IPS-18c (cell line): Measurements from ENCODE around the gene PKIG.

ENCODE experiments used
- H3K4me3 ChIP-seq: 2 replicates; pipeline ENCODE4 v1.7.0; 2013; ENCODE audit warnings: low read depth, mild to moderate bottlenecking, low read length, moderate library complexity; ENCODE audit not compliant: insufficient read depth
- H3K9me3 ChIP-seq: one replicate; pipeline ENCODE4 v1.6.1; 2013; ENCODE audit warnings: mild to moderate bottlenecking, low read length, moderate library complexity; ENCODE audit not compliant: control insufficient read depth, insufficient read depth

The PKIG gene

DNA sequence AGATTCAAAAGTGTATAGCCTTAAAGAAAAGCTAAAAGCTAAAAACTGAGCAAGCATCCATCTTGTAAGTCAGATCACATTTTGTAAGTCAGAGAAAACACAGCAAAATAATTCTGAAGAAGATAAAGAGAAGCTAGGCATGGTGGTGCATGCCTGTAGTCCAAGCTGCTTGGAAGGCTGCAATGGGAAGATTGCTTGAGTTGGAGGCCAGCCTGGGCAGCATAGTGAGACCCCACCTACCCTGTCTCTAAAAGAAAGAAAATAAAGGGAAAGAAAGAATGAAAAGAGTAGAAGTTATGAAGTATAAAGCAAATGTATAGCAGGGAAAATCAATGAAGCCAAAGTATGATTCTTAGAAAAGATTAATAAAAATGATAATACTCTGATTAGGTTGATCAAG lies 20.5 kb upstream of the PKIG start:
- H3K4me3 ChIP-seq, result no peak overlapping the region
- H3K9me3 ChIP-seq, result no peaks in the 10 kb centered on the region

DNA sequence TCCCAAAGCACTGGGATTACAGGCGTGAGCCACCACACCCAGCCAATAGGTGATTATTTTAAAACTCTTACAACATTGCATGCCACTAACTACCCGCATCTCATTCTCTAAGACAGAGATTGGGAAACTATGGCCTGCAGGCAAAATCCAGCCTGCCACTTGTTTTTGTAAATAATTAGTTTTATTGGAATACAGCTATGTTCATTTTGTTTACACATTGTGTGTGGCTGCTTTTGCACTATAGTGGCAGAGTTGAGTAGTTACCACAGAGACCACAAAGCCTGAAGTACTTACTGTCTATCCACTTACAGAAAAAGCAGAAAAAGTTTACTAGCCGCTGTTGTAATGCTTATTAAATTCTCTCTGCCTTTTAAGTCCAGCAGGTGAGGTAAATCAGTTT lies 16.4 kb upstream of the PKIG start:
- no peaks in the 10 kb centered on the region for H3K9me3 ChIP-seq

DNA sequence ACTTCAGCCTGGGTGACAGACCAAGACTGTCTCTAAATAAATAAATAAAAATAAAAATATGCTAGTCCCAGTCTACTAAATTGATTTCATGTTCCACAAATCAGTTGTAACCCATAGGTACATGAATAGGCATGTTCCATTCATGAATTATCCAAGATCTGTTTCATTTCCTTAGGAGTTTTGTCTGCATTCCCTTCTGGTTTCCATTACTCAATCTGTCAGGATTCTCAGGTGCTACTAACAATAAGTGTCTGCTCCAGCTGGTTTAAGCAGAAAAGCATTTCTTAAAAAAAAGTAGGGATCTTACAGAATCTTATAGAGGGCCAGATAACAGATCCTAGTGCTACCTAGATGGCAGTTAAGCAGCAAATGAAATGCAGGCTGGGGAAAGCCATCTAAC lies 15.6 kb upstream of the PKIG start:
- H3K4me3 ChIP-seq, result no peak overlapping the region
- H3K9me3 ChIP-seq, result no peaks in the 10 kb centered on the region

More for the DNA sequence above, 16.4 kb upstream of the PKIG start:
- H3K4me3 ChIP-seq, result no peak overlapping the region

DNA sequence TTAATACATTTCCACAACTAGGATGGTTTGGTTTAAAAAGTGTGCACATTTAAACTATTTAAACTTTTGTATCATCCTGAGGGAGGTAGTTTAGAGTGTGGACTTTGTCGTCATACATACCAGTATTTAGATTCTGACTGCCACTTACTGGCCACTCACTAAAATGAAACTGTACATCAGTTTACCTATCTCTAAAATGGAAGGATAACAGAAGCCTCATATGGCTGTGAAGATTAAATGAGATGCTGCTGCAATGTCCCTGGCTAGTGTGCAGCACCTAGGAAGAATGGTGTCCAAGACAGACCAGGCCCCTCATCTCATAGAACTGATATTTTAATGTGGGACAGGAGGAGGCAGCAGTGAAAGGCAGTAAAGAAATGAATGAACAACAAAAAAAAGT lies 12.0 kb upstream of the PKIG start:
- H3K4me3 ChIP-seq, result no peak overlapping the region

DNA sequence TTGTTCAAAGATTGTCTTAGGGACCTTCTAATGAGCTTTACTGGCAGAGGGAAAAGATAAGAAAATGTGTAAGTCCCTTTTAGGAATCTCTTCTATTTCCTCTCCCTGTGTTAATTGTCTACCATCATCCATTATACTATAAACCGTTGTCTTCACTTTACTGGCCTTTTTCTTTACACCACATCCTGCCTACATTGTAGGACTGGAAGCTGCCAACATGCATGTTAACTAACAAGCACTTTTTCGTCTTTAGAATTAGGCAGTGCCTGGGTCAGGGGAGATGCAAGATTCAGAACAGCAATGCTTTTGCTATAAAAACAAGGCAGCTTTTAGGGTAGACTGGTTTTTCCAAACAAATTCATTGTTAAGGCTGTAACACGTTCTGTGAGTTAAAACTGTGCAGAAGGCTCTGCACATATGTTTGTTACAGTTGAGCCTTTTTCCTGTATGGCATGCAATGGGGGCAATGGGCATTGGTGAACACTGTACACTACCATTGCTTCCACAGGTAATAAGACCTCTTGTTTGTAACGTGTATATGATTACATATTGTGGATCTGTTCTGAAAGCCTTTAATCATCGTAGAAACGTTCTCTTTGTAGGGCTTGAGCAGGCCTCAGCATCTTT lies 10.9 kb upstream of the PKIG start:
- H3K4me3 ChIP-seq, result no peak overlapping the region

More for the DNA sequence above, 12.0 kb upstream of the PKIG start:
- no peaks in the 10 kb centered on the region for H3K9me3 ChIP-seq

DNA sequence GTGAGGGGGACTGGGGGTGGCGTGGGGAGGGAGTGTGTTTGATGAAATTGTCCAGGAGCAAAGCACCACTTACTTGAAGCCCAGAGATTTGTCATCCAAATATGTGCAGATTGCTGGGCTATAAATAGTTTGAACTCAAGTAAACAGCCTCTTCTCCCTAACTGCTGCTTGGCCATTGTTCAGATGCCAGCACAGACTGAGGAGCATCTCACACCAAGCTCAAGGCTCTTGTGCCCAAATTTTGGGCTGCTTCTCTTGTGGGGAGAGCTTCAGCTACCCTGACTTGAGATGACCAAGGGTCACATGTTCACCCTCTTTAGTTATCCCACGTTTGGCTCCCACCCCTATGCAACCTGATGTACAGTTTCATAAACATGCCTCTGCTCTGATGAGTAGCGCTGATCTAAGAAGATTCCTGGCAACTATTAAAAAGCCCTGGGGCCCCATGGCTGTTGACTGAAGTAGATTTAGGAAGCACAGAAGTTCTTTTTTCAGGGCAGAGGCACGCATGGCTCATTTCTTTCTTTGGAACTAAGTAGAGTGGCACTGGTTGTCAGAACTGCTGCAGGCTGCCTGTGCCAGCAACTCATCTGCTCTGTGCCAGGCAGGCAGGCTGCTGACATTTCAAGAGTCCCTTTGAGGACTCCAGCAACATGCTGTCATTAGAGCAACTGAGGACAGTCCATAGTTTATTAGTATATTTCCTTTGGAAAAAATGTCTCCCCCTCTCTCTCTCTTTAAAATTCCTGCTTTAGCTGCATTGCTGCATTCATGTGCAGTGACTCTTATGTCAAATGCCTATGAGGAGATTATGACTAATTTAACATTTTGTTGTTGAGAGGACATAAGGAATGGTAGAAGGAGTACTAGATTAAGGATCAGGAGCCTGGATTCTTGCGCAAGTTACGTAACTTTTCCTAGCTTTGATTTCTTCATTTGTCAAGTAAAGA lies 9.6 kb upstream of the PKIG start:
- Histone ChIP-seq H3K4me3 (no peak overlapping the region), H3K9me3 (no peaks in the 10 kb centered on the region)

More for the DNA sequence above, 10.9 kb upstream of the PKIG start:
- no peaks in the 10 kb centered on the region for H3K9me3 ChIP-seq

DNA sequence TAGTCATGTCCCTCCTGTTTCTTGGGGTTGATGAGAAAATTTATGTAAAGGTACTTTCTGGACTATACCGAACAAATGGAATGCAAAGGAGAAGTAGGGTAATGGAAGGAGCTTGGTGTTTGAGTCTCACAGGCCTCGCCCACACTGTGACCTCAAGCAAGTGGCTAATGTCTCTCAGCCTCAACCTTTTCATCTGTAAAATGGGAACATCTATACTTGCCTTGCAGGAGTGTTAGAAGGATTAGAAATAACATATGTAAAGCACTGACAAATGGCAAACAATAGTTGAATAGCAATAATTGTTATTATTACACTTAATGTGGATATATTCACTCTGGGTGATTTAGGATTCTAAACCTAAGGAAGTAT lies 8.9 kb upstream of the PKIG start:
- H3K4me3 ChIP-seq, result no peak overlapping the region
- H3K9me3 ChIP-seq, result no peaks in the 10 kb centered on the region

DNA sequence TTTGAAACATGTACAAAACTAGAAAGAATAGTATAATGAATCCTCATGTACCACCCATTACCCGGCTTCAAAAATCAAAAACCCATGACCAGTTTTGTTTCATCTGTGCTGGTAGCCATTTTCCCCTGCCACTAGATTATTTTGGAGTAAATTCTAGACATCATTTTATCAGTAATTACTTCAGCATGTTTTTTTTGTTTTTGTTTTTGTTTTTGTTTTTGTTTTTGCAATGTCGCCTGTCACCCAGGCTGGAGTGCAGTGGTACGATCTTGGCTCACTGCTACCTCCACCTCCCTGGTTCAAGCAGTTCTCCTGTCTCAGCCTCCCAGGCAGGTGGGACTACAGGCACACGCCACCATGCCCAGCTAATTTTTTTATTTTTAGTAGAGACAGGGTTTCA lies 8.0 kb upstream of the PKIG start:
- H3K4me3 ChIP-seq, result no peak overlapping the region
- H3K9me3 ChIP-seq, result no peaks in the 10 kb centered on the region

DNA sequence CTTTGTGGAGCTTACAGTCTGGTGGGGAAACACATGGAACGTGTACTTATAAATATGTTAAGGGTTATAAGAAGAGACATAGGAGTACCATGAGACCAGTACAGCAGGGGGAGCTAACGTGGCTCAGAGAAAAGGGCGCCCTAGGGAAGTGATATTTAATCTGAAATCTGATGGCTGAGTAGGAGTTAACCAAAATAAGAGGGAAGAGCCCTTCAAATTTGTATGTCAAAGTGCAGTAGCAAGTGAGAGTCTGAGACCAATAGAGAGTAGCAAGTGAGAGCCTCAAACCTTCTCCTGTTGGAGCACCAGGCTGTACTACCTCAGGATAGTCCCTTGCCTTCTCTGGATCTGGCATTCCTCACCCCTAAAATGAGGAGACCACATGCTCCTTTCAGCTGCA lies 6.1 kb upstream of the PKIG start:
- Histone ChIP-seq H3K9me3 (no peaks in the 10 kb centered on the region), H3K4me3 (no peak overlapping the region)

DNA sequence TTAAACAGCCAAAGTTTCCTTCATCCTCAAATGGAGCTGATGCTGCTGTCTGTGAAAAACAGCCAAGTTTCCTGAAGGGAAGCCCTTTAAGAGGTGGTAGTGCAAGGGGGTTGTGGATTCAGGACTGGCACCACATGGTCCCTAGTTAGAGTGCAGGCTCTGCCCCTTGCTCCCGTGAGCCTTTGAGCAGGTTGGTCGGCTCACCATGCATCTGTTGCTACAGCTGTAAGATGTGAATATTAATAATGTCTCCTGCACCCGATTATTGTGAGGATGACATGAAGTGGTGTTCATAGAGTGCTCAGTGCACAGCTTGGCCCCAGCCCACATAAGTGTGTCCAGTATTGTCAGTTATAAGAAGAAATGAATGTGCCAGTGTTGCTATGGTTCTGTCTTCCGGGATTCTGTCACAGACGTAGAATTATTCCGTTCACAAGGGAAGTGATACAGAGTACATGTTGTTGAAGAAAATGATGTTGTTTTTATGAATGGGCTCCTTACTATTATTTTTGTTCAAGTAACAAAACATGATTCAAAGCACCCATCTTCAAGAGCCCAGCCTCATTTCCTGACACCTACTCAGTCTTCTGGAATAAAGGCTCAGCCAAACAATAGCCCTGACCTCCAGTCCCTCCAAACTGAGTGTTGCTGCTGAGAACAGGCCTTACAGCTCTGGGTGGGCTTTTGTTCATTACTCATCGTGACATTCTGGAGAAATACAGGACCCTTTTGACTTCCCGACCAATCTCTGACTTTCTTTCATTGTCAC lies 2.9 kb upstream of the PKIG start:
- no peaks in the 10 kb centered on the region for H3K9me3 ChIP-seq
- no peak overlapping the region for H3K4me3 ChIP-seq

DNA sequence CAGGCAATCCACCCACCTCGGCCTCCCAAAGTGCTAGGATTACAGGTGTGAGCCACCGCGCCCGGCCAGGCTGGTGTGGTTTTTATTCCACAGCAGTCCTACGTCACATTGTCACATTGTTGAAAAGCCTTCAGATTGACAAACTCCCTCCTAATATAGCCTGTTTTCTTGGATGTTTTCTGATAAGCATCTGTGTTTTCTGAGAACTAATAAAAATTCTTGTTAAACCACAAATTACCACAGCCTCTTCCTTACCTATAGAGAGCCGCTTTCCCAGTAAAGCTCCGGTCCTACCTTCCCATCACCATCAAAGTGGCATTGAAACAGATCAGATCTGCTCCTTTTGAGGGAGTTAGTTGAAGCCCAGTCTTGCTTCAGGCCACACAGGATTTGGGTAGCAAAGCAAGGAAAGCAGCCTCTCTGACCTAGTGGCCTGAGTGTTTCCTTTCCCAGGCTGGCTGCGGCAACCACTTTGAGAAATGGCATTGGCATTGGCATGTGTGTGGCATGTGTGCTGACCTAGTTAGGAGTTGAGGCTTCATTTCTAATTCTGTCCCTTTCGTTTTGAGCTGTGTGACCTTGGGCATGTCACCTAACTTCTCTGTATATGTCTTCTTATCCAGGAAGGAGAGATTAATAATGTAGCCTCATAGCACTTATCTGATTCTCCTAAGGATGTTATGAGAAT lies 1.7 kb upstream of the PKIG start:
- H3K4me3 ChIP-seq, result no peak overlapping the region
- H3K9me3 ChIP-seq, result no peaks in the 10 kb centered on the region

DNA sequence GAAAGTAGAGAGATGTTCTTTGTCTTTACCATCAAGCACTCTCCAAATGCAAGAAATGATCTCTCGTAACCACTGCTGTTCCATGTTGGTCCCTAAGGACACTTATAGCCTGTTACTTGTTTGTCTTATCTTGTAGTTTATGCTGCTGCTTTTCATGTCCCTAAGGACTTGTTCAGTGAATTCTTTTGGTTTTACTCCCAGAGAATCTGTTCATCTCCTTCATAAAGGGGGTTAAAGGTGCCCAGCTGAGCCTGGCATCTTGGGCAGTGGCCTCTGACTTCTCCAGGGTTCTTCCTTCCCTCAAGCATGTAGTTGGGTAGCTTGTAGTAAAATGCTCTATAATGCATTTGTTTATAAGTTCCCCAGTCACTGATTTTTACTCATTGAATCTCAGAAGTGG lies 864 bp upstream of the PKIG start:
- Histone ChIP-seq H3K9me3 (no peaks in the 10 kb centered on the region), H3K4me3 (no peak overlapping the region)

DNA sequence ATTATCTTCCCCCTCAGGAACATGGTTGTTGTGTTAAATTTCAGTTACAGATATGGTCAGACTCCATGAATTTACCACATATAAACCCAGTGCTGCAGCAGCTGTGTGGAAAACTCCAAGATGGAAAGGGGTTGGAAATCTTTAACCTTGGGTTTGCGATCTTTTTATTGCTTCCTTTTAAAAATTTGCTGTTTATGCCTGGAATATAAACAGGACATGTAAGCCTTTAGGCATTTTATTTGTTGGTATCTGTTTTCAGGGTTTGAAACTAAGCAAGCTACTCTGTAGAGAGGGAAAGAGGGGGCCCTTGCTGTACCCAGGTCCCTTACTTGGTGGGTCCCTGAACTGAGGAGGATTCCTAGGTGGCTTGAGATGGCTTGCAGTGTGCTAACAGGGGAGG lies 778 bp downstream of the PKIG start:
- H3K4me3 ChIP-seq, result no peak overlapping the region
- H3K9me3 ChIP-seq, result no peaks in the 10 kb centered on the region

DNA sequence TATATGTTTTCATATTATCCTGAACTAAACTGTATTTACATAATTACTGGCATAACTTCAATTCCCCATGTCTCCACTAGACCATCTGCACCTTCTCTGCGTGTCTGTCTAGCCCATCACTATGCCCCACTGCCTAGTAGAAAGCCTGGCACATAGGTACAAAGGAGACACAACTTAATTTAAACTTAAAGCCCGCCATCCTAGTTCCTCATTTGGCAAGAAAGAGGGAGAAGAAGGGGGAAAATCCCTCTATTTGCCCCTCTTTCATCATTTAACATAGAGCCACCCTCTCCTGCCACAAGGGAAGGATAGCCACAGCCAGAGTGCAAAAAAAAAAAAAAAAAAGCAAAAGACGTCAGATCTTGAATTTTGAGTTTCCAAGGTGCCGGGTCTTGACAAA lies 1.8 kb downstream of the PKIG start:
- H3K4me3 ChIP-seq, result no peak overlapping the region
- H3K9me3 ChIP-seq, result no peaks in the 10 kb centered on the region

DNA sequence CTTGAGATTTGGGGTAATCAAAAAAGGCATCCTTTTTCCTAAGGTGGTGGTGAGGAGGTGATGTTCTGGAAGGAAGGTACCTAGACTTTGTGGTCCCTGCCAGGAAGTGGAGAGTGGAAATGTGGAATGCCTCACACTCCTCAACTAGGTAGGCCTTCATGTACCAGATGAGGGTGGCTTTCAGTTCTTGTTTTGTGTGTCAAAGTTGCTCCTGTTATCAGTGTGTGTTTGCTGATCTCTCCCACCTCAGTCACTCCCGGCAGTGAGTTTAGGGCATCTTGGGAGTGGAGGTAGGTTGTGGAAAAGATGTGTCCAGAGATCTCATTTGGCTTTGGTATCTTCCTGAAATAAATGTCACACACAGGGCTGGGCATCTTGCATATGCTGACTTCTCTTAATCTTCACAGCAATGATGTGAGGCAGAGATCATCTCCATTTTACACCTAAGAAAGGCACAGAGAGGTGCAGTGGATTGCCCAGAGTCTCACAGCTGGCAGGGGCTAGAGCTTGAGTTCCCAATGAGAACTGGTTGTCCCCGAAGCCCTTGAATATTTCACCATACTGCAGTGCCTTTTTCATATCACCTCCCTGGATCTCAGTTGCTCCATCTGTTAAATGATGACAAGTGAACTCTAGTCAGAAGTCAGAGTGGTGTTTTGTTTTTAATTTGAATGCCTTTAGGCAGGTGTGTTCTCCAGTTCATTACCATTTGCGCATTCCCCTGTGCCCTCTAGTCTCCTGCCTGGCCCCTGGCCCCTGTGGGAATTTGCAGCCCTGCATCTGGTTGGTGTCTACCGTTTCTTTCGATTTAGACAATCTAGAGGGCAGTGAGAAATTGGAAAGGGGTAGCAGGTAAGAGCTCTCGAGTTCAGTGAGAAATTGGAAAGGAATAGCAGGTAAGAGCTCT lies 2.9 kb downstream of the PKIG start:
- H3K9me3 ChIP-seq, result no peaks in the 10 kb centered on the region
- no peak overlapping the region for H3K4me3 ChIP-seq

DNA sequence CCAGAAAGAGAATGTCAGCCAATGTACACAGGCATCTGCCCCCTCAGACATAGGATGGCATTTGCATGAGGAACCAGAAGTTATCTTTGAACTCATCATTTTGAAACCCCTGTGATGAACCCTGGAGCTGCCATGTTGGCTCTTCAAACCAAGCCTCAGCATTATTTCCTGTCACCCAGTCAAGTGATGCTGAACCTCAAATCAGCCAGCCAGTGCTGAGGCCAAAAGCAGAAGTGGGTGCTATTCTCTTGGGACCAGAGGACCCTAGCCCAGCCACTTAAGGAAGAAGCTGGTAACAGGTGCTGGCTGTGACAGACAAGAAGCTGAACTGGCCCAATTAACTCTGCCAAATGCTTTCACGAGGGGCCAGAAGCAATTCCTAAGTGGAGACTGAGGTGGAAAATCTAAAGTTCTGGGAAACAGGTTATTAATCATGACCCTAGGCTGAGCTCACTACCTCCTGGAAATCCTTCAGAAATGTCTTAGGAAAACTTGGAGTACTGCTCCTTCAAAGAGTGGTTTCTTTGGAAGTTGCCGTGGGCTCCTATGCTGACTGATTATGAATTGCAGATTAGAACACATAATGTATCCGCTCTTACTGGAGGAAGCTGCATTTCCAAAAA lies 4.0 kb downstream of the PKIG start:
- Histone ChIP-seq H3K9me3 (no peaks in the 10 kb centered on the region), H3K4me3 (no peak overlapping the region)
